SKM-1 treated with dmso at 0.1 percent for 144 hours (cell line): ENCODE measurements around the gene ZNF550.
"Not testable (repeated sequence)": the region's sequence is repeated elsewhere in the genome, so short reads cannot be mapped to it uniquely, and the experiment has no call there.

Experiments
- DNase-seq: peaks from one replicate; lab custom pipeline; 2025; ENCODE audit not compliant: unreplicated experiment; lab: John Stamatoyannopoulos, UW

The ZNF550 gene

DNA sequence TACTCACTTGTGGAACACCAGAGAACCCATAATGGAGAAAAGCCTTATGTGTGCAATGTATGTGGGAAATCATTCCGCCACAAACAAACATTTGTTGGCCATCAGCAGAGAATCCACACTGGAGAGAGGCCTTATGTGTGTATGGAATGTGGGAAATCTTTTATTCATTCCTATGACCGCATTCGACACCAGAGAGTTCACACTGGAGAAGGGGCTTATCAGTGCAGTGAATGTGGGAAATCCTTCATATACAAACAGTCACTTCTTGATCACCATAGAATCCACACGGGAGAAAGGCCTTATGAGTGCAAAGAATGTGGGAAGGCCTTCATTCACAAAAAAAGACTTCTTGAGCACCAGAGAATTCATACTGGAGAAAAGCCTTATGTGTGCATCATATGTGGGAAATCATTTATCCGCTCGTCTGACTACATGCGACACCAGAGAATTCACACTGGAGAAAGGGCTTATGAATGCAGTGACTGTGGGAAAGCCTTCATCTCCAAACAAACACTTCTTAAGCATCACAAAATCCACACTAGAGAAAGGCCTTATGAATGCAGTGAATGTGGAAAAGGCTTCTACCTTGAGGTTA is 21.6 kb downstream of the ZNF550 start:
- DNase-seq = no peak

GRCh38 chr19:57527136-57527881 is 32.4 kb downstream of the ZNF550 start, which contains the start of gene ZNF549:
TSS of gene ZNF549 (plus strand) at chr19:57527356. CDS start at chr19:57527574, 218 bp downstream.
- DNase-seq = peak; percentile 53

GRCh38 chr19:57518021-57518420 is 41.6 kb downstream of the ZNF550 start:
- DNase-seq = not testable (repeated sequence)

DNA sequence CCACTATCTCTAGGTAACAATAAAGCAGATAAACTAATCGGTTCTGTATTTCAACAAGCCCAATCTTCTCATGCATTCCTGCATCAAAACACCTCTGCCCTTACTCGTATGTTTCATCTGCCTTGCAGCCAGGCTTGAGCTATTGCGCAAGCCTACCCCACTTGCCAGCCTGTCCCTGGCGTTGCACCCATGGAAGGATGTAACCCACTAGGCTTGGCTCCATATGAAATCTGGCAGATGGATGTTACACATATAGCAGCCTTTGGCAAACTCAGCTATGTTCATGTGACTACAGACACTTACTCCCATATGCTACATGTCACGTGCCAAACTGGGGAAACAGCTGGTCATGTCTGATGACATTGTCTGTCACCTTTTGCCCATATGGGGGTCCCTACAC is 44.4 kb downstream of the ZNF550 start:
- DNase-seq = no peak

GRCh38 chr19:57512845-57513244 is 46.8 kb downstream of the ZNF550 start:
- no peak for DNase-seq

- no peak for DNase-seq
Observed at GRCh38 chr19:57511484-57511883, 48.2 kb downstream of the ZNF550 start.

GRCh38 chr19:57506163-57506562 is 53.5 kb downstream of the ZNF550 start:
- no peak for DNase-seq

- DNase-seq = not testable (repeated sequence)
Observed at GRCh38 chr19:57500400-57500799, 59.3 kb downstream of the ZNF550 start.

- DNase-seq = peak; percentile 69
Observed at GRCh38 chr19:57499680-57500395, 59.8 kb downstream of the ZNF550 start, which contains the start of gene ZNF773. TSS of gene ZNF773 (plus strand) at chr19:57499938. CDS start at chr19:57500081, 143 bp downstream.

DNA sequence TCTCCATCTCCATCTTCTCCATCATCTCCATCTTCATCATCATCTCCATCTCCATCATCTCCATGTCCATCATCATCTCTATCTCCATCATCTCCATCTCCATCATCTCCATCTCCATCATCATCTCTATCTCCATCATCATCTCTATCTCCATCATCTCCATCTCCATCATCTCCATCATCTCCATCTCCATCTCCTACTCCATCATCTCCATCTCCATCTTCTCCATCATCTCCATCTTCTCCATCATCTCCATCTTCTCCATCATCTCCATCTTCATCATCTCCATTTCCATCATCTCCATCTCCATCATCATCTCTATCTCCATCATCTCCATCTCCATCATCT is 60.4 kb downstream of the ZNF550 start:
- DNase-seq = not testable (repeated sequence)

DNA sequence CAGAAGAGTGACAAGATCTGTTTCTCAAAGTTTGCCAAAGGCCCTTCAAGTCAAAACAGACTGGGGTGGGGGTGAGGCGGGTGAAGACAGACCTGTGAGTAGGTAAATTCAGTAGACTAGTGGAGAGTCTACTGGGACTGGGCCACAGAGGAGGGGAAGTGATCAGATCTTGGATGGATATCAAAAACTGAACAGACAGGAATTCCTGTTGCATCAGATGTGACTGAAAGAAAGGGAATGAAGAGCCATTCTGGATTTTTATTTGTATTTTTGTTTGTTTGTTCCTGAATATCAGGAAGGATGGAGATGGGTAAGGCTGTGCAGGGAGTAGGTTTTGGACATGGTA is 71.4 kb downstream of the ZNF550 start:
- not testable (repeated sequence) for DNase-seq

GRCh38 chr19:57487477-57488298 is 72.0 kb downstream of the ZNF550 start, which contains the start of gene ZNF419:
TSS of gene ZNF419 (plus strand) at chr19:57487750. CDS start at chr19:57487951, 201 bp downstream.
- DNase-seq = peak; percentile 25
